ENCODE results near the gene MRPL54.

GRCh38 chr19:3798137-3798536 lies 35.7 kb downstream of the MRPL54 start:
- TF ChIP-seq CTCF (IDR thresholded peaks at IDR 0.05) (no peak), POLR2A (IDR thresholded peaks at IDR 0.05) (no peak)

Data from ovary (tissue), 3 donors.